Measurements from ENCODE around the gene RBM7. TPM values are rescaled to one million over a fixed set of nuclear protein-coding genes. Genes with fewer than 3 reads are reported as not detected.

Gene RBM7, protein sequence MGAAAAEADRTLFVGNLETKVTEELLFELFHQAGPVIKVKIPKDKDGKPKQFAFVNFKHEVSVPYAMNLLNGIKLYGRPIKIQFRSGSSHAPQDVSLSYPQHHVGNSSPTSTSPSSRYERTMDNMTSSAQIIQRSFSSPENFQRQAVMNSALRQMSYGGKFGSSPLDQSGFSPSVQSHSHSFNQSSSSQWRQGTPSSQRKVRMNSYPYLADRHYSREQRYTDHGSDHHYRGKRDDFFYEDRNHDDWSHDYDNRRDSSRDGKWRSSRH
- polyA plus RNA-seq (35.7 and 36.2 TPM in 2 replicates), polyA minus RNA-seq (54.0 and 61.2 TPM in 2 replicates)

DNA sequence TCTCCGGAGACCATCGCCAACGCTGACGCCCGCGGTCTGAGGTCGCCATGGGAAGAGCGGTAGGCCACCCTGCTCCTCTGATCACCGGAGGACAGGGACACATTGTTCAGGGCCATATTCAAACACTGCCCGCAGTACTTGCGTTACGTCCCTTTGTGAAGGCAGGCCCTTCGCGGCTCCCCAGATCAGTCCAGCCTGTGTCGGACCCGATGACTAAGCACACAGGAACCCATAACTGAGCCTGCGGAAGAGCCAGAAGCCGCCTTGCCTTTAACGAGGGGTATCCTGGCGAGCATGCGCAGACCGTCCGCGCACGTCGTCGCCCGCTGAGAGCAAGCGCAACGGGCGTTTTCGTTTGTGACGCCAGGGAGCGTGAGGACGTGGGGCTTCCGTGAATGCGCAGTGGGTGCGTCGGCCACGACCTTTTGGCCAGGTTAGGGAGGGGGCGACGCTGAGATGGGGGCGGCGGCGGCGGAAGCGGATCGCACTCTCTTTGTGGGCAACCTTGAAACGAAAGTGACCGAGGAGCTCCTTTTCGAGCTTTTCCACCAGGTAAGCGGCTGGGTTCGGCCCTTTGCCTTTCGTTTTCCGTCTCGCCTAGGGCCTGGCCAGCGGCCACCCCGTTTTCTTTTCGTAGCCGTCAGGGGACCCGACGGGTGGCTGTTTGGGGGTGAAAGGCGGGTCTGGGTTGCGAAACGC is at the start of gene RBM7, which contains the start of gene C11orf71:
Gene RBM7 (plus strand): TSS at position 451 of the 699 bp plus-strand sequence. CDS start 6 bp downstream, at position 457.
Gene C11orf71 (minus strand): TSS at position 296 of the 699 bp plus-strand sequence. CDS start 180 bp downstream, at position 116.
- Histone ChIP-seq H3K36me3 (ENCODE audit: insufficient read depth, low read length) (no peaks in the 10 kb centered on the region), H3K4me2 (ENCODE audit: low read length) (peak within 1 kb of the TSS; percentile 89), H3K4me3 (ENCODE audit: low read length) (peak within 1 kb of the TSS; percentile 81), H3K79me2 (replicated peaks; ENCODE audit: insufficient read depth, low read length) (peaks cover 58% of the 10 kb centered on the region), H3K27ac (ENCODE audit: low read length) (peak within 1 kb of the TSS; percentile 98), H2AFZ (ENCODE audit: low read depth, low read length) (peak within 1 kb of the TSS; percentile 92), H3K9ac (ENCODE audit: low read length) (peak within 1 kb of the TSS; percentile 98), H3F3A (ENCODE audit: insufficient read depth, low read length, poor library complexity, severe bottlenecking) (peaks cover 3% of the 10 kb centered on the region), H3K27me3 (ENCODE audit: insufficient read depth, low read depth, low read length) (no peaks in the 10 kb centered on the region), H3K9me3 (ENCODE audit: low read length) (no peaks in the 10 kb centered on the region), H3K9me2 (ENCODE audit: insufficient read depth, low read length) (no peaks in the 10 kb centered on the region), H4K20me1 (ENCODE audit: insufficient read depth) (no peaks in the 10 kb centered on the region)
- TF ChIP-seq POLR2AphosphoS5 (IDR thresholded peaks at IDR 0.05), result peak; percentile 99
- peak; percentile 43 for TF ChIP-seq RAD21 (conservative IDR thresholded peaks at IDR 0.05)
- TF ChIP-seq TAF1 (IDR thresholded peaks at IDR 0.05; ENCODE audit: low read depth), result peak; percentile 88
- TF ChIP-seq EZH2 (IDR thresholded peaks at IDR 0.05; ENCODE audit: borderline replicate concordance, insufficient read depth, low read length, poor library complexity, severe bottlenecking), result no peak
- peak; percentile 50 for TF ChIP-seq SMC3 (conservative IDR thresholded peaks at IDR 0.05; ENCODE audit: poor library complexity)
- TF ChIP-seq, protein P1, sequence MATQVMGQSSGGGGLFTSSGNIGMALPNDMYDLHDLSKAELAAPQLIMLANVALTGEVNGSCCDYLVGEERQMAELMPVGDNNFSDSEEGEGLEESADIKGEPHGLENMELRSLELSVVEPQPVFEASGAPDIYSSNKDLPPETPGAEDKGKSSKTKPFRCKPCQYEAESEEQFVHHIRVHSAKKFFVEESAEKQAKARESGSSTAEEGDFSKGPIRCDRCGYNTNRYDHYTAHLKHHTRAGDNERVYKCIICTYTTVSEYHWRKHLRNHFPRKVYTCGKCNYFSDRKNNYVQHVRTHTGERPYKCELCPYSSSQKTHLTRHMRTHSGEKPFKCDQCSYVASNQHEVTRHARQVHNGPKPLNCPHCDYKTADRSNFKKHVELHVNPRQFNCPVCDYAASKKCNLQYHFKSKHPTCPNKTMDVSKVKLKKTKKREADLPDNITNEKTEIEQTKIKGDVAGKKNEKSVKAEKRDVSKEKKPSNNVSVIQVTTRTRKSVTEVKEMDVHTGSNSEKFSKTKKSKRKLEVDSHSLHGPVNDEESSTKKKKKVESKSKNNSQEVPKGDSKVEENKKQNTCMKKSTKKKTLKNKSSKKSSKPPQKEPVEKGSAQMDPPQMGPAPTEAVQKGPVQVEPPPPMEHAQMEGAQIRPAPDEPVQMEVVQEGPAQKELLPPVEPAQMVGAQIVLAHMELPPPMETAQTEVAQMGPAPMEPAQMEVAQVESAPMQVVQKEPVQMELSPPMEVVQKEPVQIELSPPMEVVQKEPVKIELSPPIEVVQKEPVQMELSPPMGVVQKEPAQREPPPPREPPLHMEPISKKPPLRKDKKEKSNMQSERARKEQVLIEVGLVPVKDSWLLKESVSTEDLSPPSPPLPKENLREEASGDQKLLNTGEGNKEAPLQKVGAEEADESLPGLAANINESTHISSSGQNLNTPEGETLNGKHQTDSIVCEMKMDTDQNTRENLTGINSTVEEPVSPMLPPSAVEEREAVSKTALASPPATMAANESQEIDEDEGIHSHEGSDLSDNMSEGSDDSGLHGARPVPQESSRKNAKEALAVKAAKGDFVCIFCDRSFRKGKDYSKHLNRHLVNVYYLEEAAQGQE (IDR thresholded peaks at IDR 0.05; ENCODE audit: borderline replicate concordance), result peak; percentile 95
- peak; percentile 80 for TF ChIP-seq EP300 (conservative IDR thresholded peaks at IDR 0.05; ENCODE audit: poor library complexity, severe bottlenecking)
- TF ChIP-seq, protein P2, sequence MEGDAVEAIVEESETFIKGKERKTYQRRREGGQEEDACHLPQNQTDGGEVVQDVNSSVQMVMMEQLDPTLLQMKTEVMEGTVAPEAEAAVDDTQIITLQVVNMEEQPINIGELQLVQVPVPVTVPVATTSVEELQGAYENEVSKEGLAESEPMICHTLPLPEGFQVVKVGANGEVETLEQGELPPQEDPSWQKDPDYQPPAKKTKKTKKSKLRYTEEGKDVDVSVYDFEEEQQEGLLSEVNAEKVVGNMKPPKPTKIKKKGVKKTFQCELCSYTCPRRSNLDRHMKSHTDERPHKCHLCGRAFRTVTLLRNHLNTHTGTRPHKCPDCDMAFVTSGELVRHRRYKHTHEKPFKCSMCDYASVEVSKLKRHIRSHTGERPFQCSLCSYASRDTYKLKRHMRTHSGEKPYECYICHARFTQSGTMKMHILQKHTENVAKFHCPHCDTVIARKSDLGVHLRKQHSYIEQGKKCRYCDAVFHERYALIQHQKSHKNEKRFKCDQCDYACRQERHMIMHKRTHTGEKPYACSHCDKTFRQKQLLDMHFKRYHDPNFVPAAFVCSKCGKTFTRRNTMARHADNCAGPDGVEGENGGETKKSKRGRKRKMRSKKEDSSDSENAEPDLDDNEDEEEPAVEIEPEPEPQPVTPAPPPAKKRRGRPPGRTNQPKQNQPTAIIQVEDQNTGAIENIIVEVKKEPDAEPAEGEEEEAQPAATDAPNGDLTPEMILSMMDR (IDR thresholded peaks at IDR 0.05; ENCODE audit: poor library complexity, severe bottlenecking), result peak; percentile 60
- peak; percentile 79 for TF ChIP-seq MXI1 (conservative IDR thresholded peaks at IDR 0.05; ENCODE audit: poor library complexity, severe bottlenecking)

- peak overlapping the region; percentile 40 for H3K4me2 ChIP-seq (ENCODE audit: low read length)
- no peak for TF ChIP-seq EP300 (conservative IDR thresholded peaks at IDR 0.05; ENCODE audit: poor library complexity, severe bottlenecking)
- no peak for TF ChIP-seq POLR2AphosphoS5 (IDR thresholded peaks at IDR 0.05)
- no peak for TF ChIP-seq RAD21 (conservative IDR thresholded peaks at IDR 0.05)
- TF ChIP-seq, protein P1 (IDR thresholded peaks at IDR 0.05; ENCODE audit: borderline replicate concordance), result no peak
- TF ChIP-seq EZH2 (IDR thresholded peaks at IDR 0.05; ENCODE audit: borderline replicate concordance, insufficient read depth, low read length, poor library complexity, severe bottlenecking), result no peak
- no peak for TF ChIP-seq TAF1 (IDR thresholded peaks at IDR 0.05; ENCODE audit: low read depth)
- TF ChIP-seq, protein P2 (IDR thresholded peaks at IDR 0.05; ENCODE audit: poor library complexity, severe bottlenecking), result no peak
- TF ChIP-seq MXI1 (conservative IDR thresholded peaks at IDR 0.05; ENCODE audit: poor library complexity, severe bottlenecking), result no peak
- TF ChIP-seq SMC3 (conservative IDR thresholded peaks at IDR 0.05; ENCODE audit: poor library complexity), result no peak
- H3K9me2 ChIP-seq (ENCODE audit: insufficient read depth, low read length), result no peaks in the 10 kb centered on the region
- H3K79me2 ChIP-seq (replicated peaks; ENCODE audit: insufficient read depth, low read length), result no peaks in the 10 kb centered on the region
- H3K4me3 ChIP-seq (ENCODE audit: low read length), result peak overlapping the region; percentile 53
- no peaks in the 10 kb centered on the region for H3K36me3 ChIP-seq (ENCODE audit: insufficient read depth, low read length)
- H4K20me1 ChIP-seq (ENCODE audit: insufficient read depth), result no peaks in the 10 kb centered on the region
- H3K27ac ChIP-seq (ENCODE audit: low read length), result peak overlapping the region; percentile 91
- H3K9me3 ChIP-seq (ENCODE audit: low read length), result no peaks in the 10 kb centered on the region
- H3K9ac ChIP-seq (ENCODE audit: low read length), result peak overlapping the region; percentile 58
- H3K27me3 ChIP-seq (ENCODE audit: insufficient read depth, low read depth, low read length), result no peaks in the 10 kb centered on the region
- no peaks in the 10 kb centered on the region for H3F3A ChIP-seq (ENCODE audit: insufficient read depth, low read length, poor library complexity, severe bottlenecking)
- H2AFZ ChIP-seq (ENCODE audit: low read depth, low read length), result no peak overlapping the region
Measured at GRCh38 chr11:114353443-114353842, 47.0 kb upstream of the RBM7 start.

Measured in neural cell (in vitro differentiated cells).